ENCODE measurements around the gene PRIMPOL.
"Not testable (repeated sequence)": the region's sequence is repeated elsewhere in the genome, so short reads cannot be mapped to it uniquely, and the experiment has no call there.

DNA sequence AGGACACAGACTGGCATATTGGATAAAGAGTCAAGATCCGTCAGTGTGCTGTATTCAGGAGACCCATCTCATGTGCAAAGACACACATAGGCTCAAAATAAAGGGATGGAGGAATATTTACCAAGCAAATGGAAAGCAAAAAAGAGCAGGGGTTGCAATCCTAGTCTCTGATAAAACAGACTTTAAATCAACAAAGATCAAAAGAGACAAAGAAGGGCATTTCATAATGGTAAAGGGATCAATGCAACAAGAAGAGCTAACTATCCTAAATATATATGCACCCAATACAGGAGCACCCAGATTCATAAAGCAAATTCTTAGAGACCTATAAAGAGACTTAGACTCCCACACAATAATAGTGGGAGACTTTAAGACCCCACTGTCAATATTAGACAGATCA is 46.7 kb upstream of the PRIMPOL start:
- TF ChIP-seq E2F1 (CRISPR knock-in tag; IDR thresholded peaks at IDR 0.05); TCF7 (CRISPR knock-in tag; IDR thresholded peaks at IDR 0.05; ENCODE audit: low read depth); ZNF423 (CRISPR knock-in tag; IDR thresholded peaks at IDR 0.05); CTCF (IDR thresholded peaks at IDR 0.05); NR1H2 (CRISPR knock-in tag; IDR thresholded peaks at IDR 0.05); NFE2L1 (CRISPR knock-in tag; IDR thresholded peaks at IDR 0.05); USF1 (CRISPR knock-in tag; IDR thresholded peaks at IDR 0.05); CBFB (CRISPR knock-in tag; IDR thresholded peaks at IDR 0.05; ENCODE audit: low read depth); ESRRA (CRISPR knock-in tag; IDR thresholded peaks at IDR 0.05; ENCODE audit: borderline replicate concordance); CREM (CRISPR knock-in tag; IDR thresholded peaks at IDR 0.05); GTF2I (CRISPR knock-in tag; conservative IDR thresholded peaks at IDR 0.05): not testable (repeated sequence)
- TF ChIP-seq, protein P1, sequence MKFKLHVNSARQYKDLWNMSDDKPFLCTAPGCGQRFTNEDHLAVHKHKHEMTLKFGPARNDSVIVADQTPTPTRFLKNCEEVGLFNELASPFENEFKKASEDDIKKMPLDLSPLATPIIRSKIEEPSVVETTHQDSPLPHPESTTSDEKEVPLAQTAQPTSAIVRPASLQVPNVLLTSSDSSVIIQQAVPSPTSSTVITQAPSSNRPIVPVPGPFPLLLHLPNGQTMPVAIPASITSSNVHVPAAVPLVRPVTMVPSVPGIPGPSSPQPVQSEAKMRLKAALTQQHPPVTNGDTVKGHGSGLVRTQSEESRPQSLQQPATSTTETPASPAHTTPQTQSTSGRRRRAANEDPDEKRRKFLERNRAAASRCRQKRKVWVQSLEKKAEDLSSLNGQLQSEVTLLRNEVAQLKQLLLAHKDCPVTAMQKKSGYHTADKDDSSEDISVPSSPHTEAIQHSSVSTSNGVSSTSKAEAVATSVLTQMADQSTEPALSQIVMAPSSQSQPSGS (CRISPR knock-in tag; IDR thresholded peaks at IDR 0.05; ENCODE audit: borderline replicate concordance, low read depth) = not testable (repeated sequence)
